KOPT-K1 (cell line): ENCODE measurements around the gene HUNK.

ENCODE experiments used
- H3K27ac ChIP-seq: fragments of 200-600 bp; sonication (generic); 2 replicates; pipeline ENCODE4 v1.5.1; 2016; ENCODE audit warnings: antibody characterized with exemption, mild to moderate bottlenecking, low read depth, low read length; ENCODE audit not compliant: poor library complexity, severe bottlenecking
- H3K36me3 ChIP-seq: fragments of 200-600 bp; sonication (generic); 2 replicates; pipeline ENCODE4 v1.5.1; 2017; ENCODE audit warnings: antibody characterized with exemption, mild to moderate bottlenecking, low read length, moderate library complexity; ENCODE audit not compliant: insufficient read depth
- H3K9me3 ChIP-seq: fragments of 200-600 bp; sonication (generic); 2 replicates; pipeline ENCODE4 v1.5.1; 2017; ENCODE audit warnings: antibody characterized with exemption, low read length, mild to moderate bottlenecking; ENCODE audit not compliant: insufficient read depth, poor library complexity, severe bottlenecking

HUNK gene

GRCh38 chr21:31898933-31899630, 26.3 kb downstream of the HUNK start:
- H3K9me3 ChIP-seq = no peaks in the 10 kb centered on the region
- H3K27ac ChIP-seq = no peak overlapping the region
- no peaks in the 10 kb centered on the region for H3K36me3 ChIP-seq

- H3K36me3 ChIP-seq = no peaks in the 10 kb centered on the region
- no peak overlapping the region for H3K27ac ChIP-seq
- no peaks in the 10 kb centered on the region for H3K9me3 ChIP-seq
These were observed 27.5 kb downstream of the HUNK start for GRCh38 chr21:31900121-31900895.

DNA sequence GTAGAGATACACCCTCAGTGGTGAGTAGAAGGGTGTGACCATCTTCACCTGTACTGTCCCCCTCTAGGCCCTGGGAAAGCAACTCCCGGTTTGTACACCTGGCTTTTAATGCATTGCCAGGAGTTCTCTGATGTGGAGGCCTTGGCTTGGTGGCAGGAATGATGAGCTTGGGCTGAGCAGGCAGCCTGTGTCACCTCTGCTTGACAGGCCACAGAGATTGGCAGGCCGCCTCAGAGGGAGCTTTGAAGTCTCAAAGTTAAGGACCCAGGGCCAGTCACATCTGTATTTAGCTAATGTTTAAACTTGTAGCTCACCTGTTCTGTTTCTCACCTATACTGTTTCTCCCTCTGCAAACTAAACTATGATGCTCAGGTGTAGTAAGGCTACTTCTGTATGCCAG, 28.5 kb downstream of the HUNK start:
- no peaks in the 10 kb centered on the region for H3K36me3 ChIP-seq
- no peaks in the 10 kb centered on the region for H3K9me3 ChIP-seq
- no peak overlapping the region for H3K27ac ChIP-seq

GRCh38 chr21:31902438-31902837, 29.6 kb downstream of the HUNK start:
- Histone ChIP-seq H3K27ac (no peak overlapping the region), H3K36me3 (no peaks in the 10 kb centered on the region), H3K9me3 (no peaks in the 10 kb centered on the region)

GRCh38 chr21:31903896-31904295, 31.1 kb downstream of the HUNK start:
- no peaks in the 10 kb centered on the region for H3K9me3 ChIP-seq

DNA sequence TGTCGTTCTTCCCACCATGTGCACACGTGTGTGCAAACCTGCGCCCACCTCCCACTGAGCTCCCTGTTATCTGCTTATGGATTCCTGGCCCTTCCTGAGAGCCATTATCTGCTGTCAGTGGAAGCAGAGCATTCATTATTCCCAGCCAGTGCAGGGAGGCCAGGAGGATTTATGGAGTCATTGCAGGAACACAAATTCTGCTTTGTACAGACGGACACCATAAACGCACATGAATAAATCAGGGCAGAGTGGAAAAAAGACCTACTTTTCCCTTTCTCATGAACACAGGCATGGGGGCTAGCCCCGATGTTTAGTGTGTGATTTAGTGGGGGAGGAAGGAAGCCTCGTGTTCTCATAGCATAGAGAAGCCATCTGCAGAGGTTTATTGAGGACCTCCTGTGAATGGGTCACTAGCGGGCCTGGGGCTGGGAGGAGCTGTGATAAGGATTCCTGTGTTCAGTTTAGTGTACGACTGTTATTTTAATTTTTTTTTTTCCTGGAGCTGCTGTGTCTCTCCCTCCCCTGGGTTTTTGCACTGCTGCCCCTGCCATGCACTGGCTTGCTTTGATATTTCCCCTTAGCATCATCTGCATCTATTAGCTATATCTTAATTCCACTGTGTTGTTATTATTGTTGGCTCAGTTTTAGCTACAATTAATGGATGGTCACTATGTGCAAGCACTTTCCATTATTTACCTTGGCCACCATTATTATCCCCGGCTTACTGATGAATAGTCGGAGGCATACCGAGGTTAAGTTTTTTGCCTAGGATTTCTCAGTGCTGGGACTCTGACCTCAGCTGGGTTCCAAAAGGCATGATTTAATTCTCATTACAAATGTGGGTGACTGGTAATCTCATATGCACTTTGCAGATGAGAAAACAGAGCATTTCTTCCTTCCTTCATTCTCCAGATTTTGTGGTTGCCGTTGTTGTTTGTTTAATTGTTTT, 33.0 kb downstream of the HUNK start:
- H3K27ac ChIP-seq = no peak overlapping the region
- no peaks in the 10 kb centered on the region for H3K36me3 ChIP-seq
- no peaks in the 10 kb centered on the region for H3K9me3 ChIP-seq

More at GRCh38 chr21:31903896-31904295, 31.1 kb downstream of the HUNK start:
- no peak overlapping the region for H3K27ac ChIP-seq
- H3K36me3 ChIP-seq = no peaks in the 10 kb centered on the region

DNA sequence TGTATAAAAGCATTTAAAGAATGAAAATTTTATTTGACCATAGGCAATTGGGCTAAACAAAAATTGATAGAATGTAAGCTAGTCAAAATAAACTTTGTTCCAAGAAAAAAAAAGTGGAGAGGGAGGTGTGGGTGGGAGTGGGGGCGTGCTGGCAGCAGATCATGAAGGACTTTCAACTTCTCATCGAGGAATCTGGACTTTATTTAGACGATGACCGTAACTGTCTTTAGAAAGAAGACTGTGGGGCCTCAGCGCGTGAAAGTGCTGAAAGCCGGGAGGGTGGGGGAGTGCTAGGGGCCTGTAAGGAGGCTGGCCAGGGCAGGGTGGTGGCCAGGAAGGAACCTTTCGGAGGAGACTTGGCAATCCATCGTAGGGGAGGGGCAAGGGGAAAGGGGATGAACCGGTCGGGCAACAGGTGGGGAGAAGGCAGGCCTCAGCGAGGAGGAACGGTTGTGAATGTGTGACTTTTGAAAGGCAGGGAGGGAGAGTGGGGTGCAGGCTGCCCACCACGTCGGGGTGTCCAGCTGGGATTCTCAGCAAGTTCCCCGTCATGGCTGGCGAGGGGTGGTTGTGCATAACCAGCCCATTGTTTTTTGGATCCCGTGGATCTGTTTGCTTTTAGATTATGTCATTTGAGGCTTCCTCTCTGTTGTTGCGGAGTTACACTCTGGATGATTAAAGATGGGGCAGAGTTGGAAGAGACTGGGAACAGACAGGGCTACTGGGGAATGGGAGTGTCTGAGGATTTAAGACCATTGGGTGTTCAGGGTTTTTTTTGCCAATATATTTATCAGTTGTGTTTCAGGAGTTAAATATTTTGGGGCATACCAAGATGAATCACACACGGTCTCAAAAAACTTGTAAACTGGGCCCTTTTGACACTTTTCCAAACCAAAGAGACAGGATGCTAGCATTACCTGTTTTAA, 35.5 kb downstream of the HUNK start:
- H3K27ac ChIP-seq = no peak overlapping the region
- no peaks in the 10 kb centered on the region for H3K9me3 ChIP-seq

GRCh38 chr21:31909153-31910073, 36.6 kb downstream of the HUNK start:
- Histone ChIP-seq H3K9me3 (no peaks in the 10 kb centered on the region), H3K36me3 (no peaks in the 10 kb centered on the region), H3K27ac (no peak overlapping the region)

More for the DNA sequence above, 35.5 kb downstream of the HUNK start:
- no peaks in the 10 kb centered on the region for H3K36me3 ChIP-seq

GRCh38 chr21:31910074-31910470, 37.3 kb downstream of the HUNK start:
- Histone ChIP-seq H3K36me3 (no peaks in the 10 kb centered on the region), H3K27ac (no peak overlapping the region), H3K9me3 (no peaks in the 10 kb centered on the region)

DNA sequence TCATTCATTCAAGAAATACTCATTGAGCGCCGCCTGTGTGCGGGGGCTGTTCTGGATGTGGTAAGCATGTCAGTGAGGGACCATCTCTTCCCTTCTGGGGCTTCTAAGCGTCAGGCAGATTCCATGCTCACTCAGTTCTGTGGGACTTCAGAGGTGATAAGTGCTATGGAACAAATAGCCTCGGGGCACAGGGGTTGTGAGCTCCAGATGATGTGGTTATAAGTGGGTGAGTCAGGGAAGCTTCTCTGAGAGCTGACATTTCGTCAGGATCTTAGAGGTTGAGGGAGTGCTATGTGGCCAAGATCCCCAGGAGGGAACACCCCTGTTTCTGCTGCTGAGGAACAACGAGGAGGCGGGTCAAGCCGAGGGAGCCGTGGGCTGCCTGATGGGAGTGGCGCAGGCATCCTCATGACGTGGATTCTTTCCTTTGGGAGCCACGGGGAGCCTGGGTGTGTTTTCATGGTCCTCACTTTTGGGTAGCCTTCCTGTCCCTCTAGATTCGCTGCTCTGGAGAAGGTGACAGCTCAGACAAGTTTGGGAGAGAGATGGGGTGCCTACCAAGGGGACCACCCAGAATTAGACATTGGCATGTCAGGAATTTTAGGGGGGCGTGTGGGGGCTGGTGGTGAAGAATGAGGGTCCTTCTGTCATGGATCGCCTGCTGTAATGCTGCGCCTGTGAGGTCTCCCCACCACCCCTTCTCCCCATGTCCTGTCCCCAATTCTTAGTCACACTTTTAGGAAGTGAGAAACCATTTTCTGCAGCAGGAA, 38.5 kb downstream of the HUNK start:
- H3K9me3 ChIP-seq = no peaks in the 10 kb centered on the region
- H3K36me3 ChIP-seq = no peaks in the 10 kb centered on the region
- no peak overlapping the region for H3K27ac ChIP-seq

- Histone ChIP-seq H3K36me3 (no peaks in the 10 kb centered on the region), H3K27ac (no peak overlapping the region), H3K9me3 (no peaks in the 10 kb centered on the region)
These were observed 39.7 kb downstream of the HUNK start for GRCh38 chr21:31912501-31912900.

GRCh38 chr21:31913182-31913608, 40.4 kb downstream of the HUNK start:
- Histone ChIP-seq H3K27ac (no peak overlapping the region), H3K9me3 (no peaks in the 10 kb centered on the region), H3K36me3 (no peaks in the 10 kb centered on the region)

GRCh38 chr21:31914472-31914871, 41.7 kb downstream of the HUNK start:
- H3K27ac ChIP-seq = no peak overlapping the region
- H3K9me3 ChIP-seq = no peaks in the 10 kb centered on the region
- no peaks in the 10 kb centered on the region for H3K36me3 ChIP-seq
